ENCODE results near the gene CDH4.

The CDH4 gene

GRCh38 chr20:61779176-61779965 is 527.3 kb downstream of the CDH4 start:
- no peak for DNase-seq

- no peak for DNase-seq
These were observed 528.0 kb downstream of the CDH4 start for GRCh38 chr20:61780066-61780465.

GRCh38 chr20:61784801-61785566 is 532.9 kb downstream of the CDH4 start:
- DNase-seq, result no peak

GRCh38 chr20:61785567-61785816 is 533.4 kb downstream of the CDH4 start:
- no peak for DNase-seq

GRCh38 chr20:61786230-61786629 is 534.2 kb downstream of the CDH4 start:
- no peak for DNase-seq

- no peak for DNase-seq
These were observed 536.3 kb downstream of the CDH4 start for GRCh38 chr20:61788343-61788742.

- DNase-seq, result no peak
These were observed 537.3 kb downstream of the CDH4 start for GRCh38 chr20:61789329-61789728.

- no peak for DNase-seq
These were observed 538.2 kb downstream of the CDH4 start for GRCh38 chr20:61790116-61790827.

- DNase-seq, result no peak
These were observed 539.9 kb downstream of the CDH4 start for GRCh38 chr20:61791995-61792394.

GRCh38 chr20:61795669-61796630 is 543.9 kb downstream of the CDH4 start:
- DNase-seq, result no peak

GRCh38 chr20:61796738-61797137 is 544.7 kb downstream of the CDH4 start:
- no peak for DNase-seq

GRCh38 chr20:61797200-61797599 is 545.1 kb downstream of the CDH4 start:
- DNase-seq, result no peak

- no peak for DNase-seq
These were observed 545.9 kb downstream of the CDH4 start for GRCh38 chr20:61797971-61798411.

- DNase-seq, result no peak
These were observed 546.6 kb downstream of the CDH4 start for GRCh38 chr20:61798632-61799031.

- DNase-seq, result no peak
These were observed 547.4 kb downstream of the CDH4 start for GRCh38 chr20:61799394-61799923.

GRCh38 chr20:61799928-61800327 is 547.9 kb downstream of the CDH4 start:
- DNase-seq, result no peak

- no peak for DNase-seq
These were observed 548.5 kb downstream of the CDH4 start for GRCh38 chr20:61800359-61801064.

GRCh38 chr20:61801065-61801360 is 549.0 kb downstream of the CDH4 start:
- DNase-seq, result no peak

- no peak for DNase-seq
These were observed 549.4 kb downstream of the CDH4 start for GRCh38 chr20:61801428-61801827.

- DNase-seq, result no peak
These were observed 549.9 kb downstream of the CDH4 start for GRCh38 chr20:61801857-61802442.

GRCh38 chr20:61802721-61803311 is 550.8 kb downstream of the CDH4 start:
- no peak for DNase-seq
